ENCODE measurements around the gene AGPS.

AGPS gene

GRCh38 chr2:177506998-177507397 lies 114.4 kb downstream of the AGPS start:
- Histone ChIP-seq H3K9me3 (ENCODE audit: low read length) (no peaks in the 10 kb centered on the region), H3K36me3 (ENCODE audit: insufficient read depth, low read length) (peaks cover 15% of the 10 kb centered on the region)

GRCh38 chr2:177516824-177517544 lies 124.4 kb downstream of the AGPS start:
- Histone ChIP-seq H3K4me1 (ENCODE audit: insufficient read depth, low read length) (no peaks in the 10 kb centered on the region), H3K9me3 (ENCODE audit: low read length) (no peaks in the 10 kb centered on the region), H2AFZ (ENCODE audit: low read depth, low read length) (no peak overlapping the region), H3K36me3 (ENCODE audit: insufficient read depth, low read length) (peaks cover 19% of the 10 kb centered on the region), H3K4me3 (ENCODE audit: low read length) (no peak overlapping the region), H3K27me3 (ENCODE audit: insufficient read depth, low read length) (no peaks in the 10 kb centered on the region)

More at GRCh38 chr2:177506998-177507397, 114.4 kb downstream of the AGPS start:
- Histone ChIP-seq H3K4me1 (ENCODE audit: insufficient read depth, low read length) (no peaks in the 10 kb centered on the region), H3K4me3 (ENCODE audit: low read length) (no peak overlapping the region), H3K27me3 (ENCODE audit: insufficient read depth, low read length) (no peaks in the 10 kb centered on the region), H2AFZ (ENCODE audit: low read depth, low read length) (no peak overlapping the region)

GRCh38 chr2:177518754-177519153 lies 126.2 kb downstream of the AGPS start:
- H3K4me1 ChIP-seq (ENCODE audit: insufficient read depth, low read length) = no peaks in the 10 kb centered on the region

GRCh38 chr2:177519534-177520115 lies 127.1 kb downstream of the AGPS start:
- Histone ChIP-seq H2AFZ (ENCODE audit: low read depth, low read length) (no peak overlapping the region), H3K9me3 (ENCODE audit: low read length) (no peaks in the 10 kb centered on the region), H3K4me3 (ENCODE audit: low read length) (no peak overlapping the region), H3K4me1 (ENCODE audit: insufficient read depth, low read length) (no peaks in the 10 kb centered on the region), H3K36me3 (ENCODE audit: insufficient read depth, low read length) (peaks cover 12% of the 10 kb centered on the region), H3K27me3 (ENCODE audit: insufficient read depth, low read length) (no peaks in the 10 kb centered on the region)

More at GRCh38 chr2:177518754-177519153, 126.2 kb downstream of the AGPS start:
- Histone ChIP-seq H3K27me3 (ENCODE audit: insufficient read depth, low read length) (no peaks in the 10 kb centered on the region), H3K9me3 (ENCODE audit: low read length) (no peaks in the 10 kb centered on the region), H2AFZ (ENCODE audit: low read depth, low read length) (no peak overlapping the region), H3K36me3 (ENCODE audit: insufficient read depth, low read length) (peaks cover 14% of the 10 kb centered on the region), H3K4me3 (ENCODE audit: low read length) (no peak overlapping the region)

- H3K4me3 ChIP-seq (ENCODE audit: low read length) = no peak overlapping the region
- H3K9me3 ChIP-seq (ENCODE audit: low read length) = no peaks in the 10 kb centered on the region
- no peaks in the 10 kb centered on the region for H3K27me3 ChIP-seq (ENCODE audit: insufficient read depth, low read length)
- peaks cover 7% of the 10 kb centered on the region for H3K36me3 ChIP-seq (ENCODE audit: insufficient read depth, low read length)
- no peaks in the 10 kb centered on the region for H3K4me1 ChIP-seq (ENCODE audit: insufficient read depth, low read length)
- no peak overlapping the region for H2AFZ ChIP-seq (ENCODE audit: low read depth, low read length)
Measured at GRCh38 chr2:177520324-177520723, 127.8 kb downstream of the AGPS start.

- H3K4me3 ChIP-seq (ENCODE audit: low read length) = no peak overlapping the region
- H2AFZ ChIP-seq (ENCODE audit: low read depth, low read length) = no peak overlapping the region
- H3K4me1 ChIP-seq (ENCODE audit: insufficient read depth, low read length) = no peaks in the 10 kb centered on the region
- no peaks in the 10 kb centered on the region for H3K27me3 ChIP-seq (ENCODE audit: insufficient read depth, low read length)
- H3K36me3 ChIP-seq (ENCODE audit: insufficient read depth, low read length) = peaks cover 6% of the 10 kb centered on the region
- H3K9me3 ChIP-seq (ENCODE audit: low read length) = no peaks in the 10 kb centered on the region
Measured at GRCh38 chr2:177523781-177524180, 131.2 kb downstream of the AGPS start.

- Histone ChIP-seq H3K9me3 (ENCODE audit: low read length) (no peaks in the 10 kb centered on the region), H3K27me3 (ENCODE audit: insufficient read depth, low read length) (no peaks in the 10 kb centered on the region), H2AFZ (ENCODE audit: low read depth, low read length) (no peak overlapping the region), H3K36me3 (ENCODE audit: insufficient read depth, low read length) (peaks cover 6% of the 10 kb centered on the region), H3K4me1 (ENCODE audit: insufficient read depth, low read length) (no peaks in the 10 kb centered on the region), H3K4me3 (ENCODE audit: low read length) (no peak overlapping the region)
Measured at GRCh38 chr2:177525351-177525924, 132.9 kb downstream of the AGPS start.

GRCh38 chr2:177528351-177528933 lies 135.9 kb downstream of the AGPS start:
- Histone ChIP-seq H3K9me3 (ENCODE audit: low read length) (no peaks in the 10 kb centered on the region), H2AFZ (ENCODE audit: low read depth, low read length) (no peak overlapping the region), H3K4me3 (ENCODE audit: low read length) (no peak overlapping the region), H3K36me3 (ENCODE audit: insufficient read depth, low read length) (peaks cover 5% of the 10 kb centered on the region), H3K27me3 (ENCODE audit: insufficient read depth, low read length) (no peaks in the 10 kb centered on the region), H3K4me1 (ENCODE audit: insufficient read depth, low read length) (no peaks in the 10 kb centered on the region)

GRCh38 chr2:177529166-177529565 lies 136.6 kb downstream of the AGPS start:
- no peak overlapping the region for H2AFZ ChIP-seq (ENCODE audit: low read depth, low read length)
- H3K36me3 ChIP-seq (ENCODE audit: insufficient read depth, low read length) = peaks cover 2% of the 10 kb centered on the region
- H3K27me3 ChIP-seq (ENCODE audit: insufficient read depth, low read length) = no peaks in the 10 kb centered on the region
- no peaks in the 10 kb centered on the region for H3K9me3 ChIP-seq (ENCODE audit: low read length)
- no peak overlapping the region for H3K4me3 ChIP-seq (ENCODE audit: low read length)
- H3K4me1 ChIP-seq (ENCODE audit: insufficient read depth, low read length) = no peaks in the 10 kb centered on the region

GRCh38 chr2:177530561-177530960 lies 138.0 kb downstream of the AGPS start:
- Histone ChIP-seq H3K9me3 (ENCODE audit: low read length) (no peaks in the 10 kb centered on the region), H2AFZ (ENCODE audit: low read depth, low read length) (no peak overlapping the region), H3K4me1 (ENCODE audit: insufficient read depth, low read length) (no peaks in the 10 kb centered on the region), H3K27me3 (ENCODE audit: insufficient read depth, low read length) (no peaks in the 10 kb centered on the region), H3K4me3 (ENCODE audit: low read length) (no peak overlapping the region), H3K36me3 (ENCODE audit: insufficient read depth, low read length) (peaks cover 2% of the 10 kb centered on the region)

- Histone ChIP-seq H3K4me1 (ENCODE audit: insufficient read depth, low read length) (no peaks in the 10 kb centered on the region), H3K4me3 (ENCODE audit: low read length) (no peak overlapping the region), H3K27me3 (ENCODE audit: insufficient read depth, low read length) (no peaks in the 10 kb centered on the region), H3K9me3 (ENCODE audit: low read length) (no peaks in the 10 kb centered on the region), H2AFZ (ENCODE audit: low read depth, low read length) (no peak overlapping the region), H3K36me3 (ENCODE audit: insufficient read depth, low read length) (peaks cover 2% of the 10 kb centered on the region)
Measured at GRCh38 chr2:177531706-177532105, 139.1 kb downstream of the AGPS start.

GRCh38 chr2:177532567-177532966 lies 140.0 kb downstream of the AGPS start:
- Histone ChIP-seq H3K9me3 (ENCODE audit: low read length) (no peaks in the 10 kb centered on the region), H3K36me3 (ENCODE audit: insufficient read depth, low read length) (peaks cover 2% of the 10 kb centered on the region), H3K4me3 (ENCODE audit: low read length) (no peak overlapping the region), H3K27me3 (ENCODE audit: insufficient read depth, low read length) (no peaks in the 10 kb centered on the region), H3K4me1 (ENCODE audit: insufficient read depth, low read length) (no peaks in the 10 kb centered on the region), H2AFZ (ENCODE audit: low read depth, low read length) (no peak overlapping the region)

- no peak overlapping the region for H3K4me3 ChIP-seq (ENCODE audit: low read length)
- no peak overlapping the region for H2AFZ ChIP-seq (ENCODE audit: low read depth, low read length)
- H3K9me3 ChIP-seq (ENCODE audit: low read length) = no peaks in the 10 kb centered on the region
- H3K4me1 ChIP-seq (ENCODE audit: insufficient read depth, low read length) = peaks cover 5% of the 10 kb centered on the region
- H3K36me3 ChIP-seq (ENCODE audit: insufficient read depth, low read length) = peaks cover 2% of the 10 kb centered on the region
- no peaks in the 10 kb centered on the region for H3K27me3 ChIP-seq (ENCODE audit: insufficient read depth, low read length)
Measured at GRCh38 chr2:177533253-177533652, 140.7 kb downstream of the AGPS start.
